Measurements from ENCODE around the gene SLC4A4. TPM values are rescaled to one million over a fixed set of nuclear protein-coding genes. Genes with fewer than 3 reads are reported as not detected.

SLC4A4 gene
- polyA plus RNA-seq, 1 of the 3 experiments (the other 2 are of a cell fraction): not detected

DNA sequence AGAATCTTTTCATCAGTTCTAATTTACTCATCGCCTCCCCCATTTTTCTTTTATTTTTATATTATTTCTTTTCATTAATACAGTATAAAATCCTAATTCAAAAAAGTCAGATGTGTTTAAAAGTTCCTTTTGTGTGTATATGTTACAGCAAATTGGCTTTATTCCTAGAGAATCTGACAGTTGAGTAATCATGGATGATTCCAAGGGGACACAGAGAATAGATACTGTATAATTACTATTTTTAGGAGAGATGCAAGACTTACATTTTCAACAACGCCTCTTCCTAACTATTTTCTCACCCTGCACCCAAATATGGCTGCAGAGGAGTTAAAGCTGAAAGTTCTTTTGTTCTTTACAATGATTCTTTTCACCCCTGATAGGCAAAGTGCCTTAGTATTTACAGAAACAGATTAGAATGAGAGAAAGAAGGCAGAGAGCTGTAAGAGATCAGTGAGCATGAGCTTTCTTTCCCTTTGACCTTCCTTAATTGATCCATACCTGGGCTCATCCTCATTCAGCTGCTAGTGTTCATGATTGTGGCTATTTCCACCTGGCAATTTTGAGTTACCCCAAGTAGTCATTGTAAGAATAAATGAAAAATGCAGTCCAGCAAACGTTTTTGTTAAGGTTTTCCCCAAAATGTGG is 210.8 kb downstream of the SLC4A4 start:
- Histone ChIP-seq H3K4me2 (no peak overlapping the region), H3K9ac (no peak overlapping the region), H3K4me1 (ENCODE audit: control insufficient read depth in 1 of 2, insufficient read depth in 2 of 2, low read depth in 1 of 2, low read length in 1 of 2) (no peaks in the 10 kb centered on the region), H3K79me2 (ENCODE audit: insufficient read depth) (no peaks in the 10 kb centered on the region), H4K20me1 (ENCODE audit: insufficient read depth) (no peaks in the 10 kb centered on the region), H3F3A (replicated peaks; ENCODE audit: insufficient read depth) (no peaks in the 10 kb centered on the region), H3K9me2 (no peaks in the 10 kb centered on the region), H3K27ac (ENCODE audit: low read depth in 2 of 2, low read length in 1 of 2) (no peak overlapping the region), H2AFZ (ENCODE audit: low read depth) (no peak overlapping the region), H3K9me3 (no peaks in the 10 kb centered on the region), H3K4me3 (ENCODE audit: low read depth in 2 of 2, low read length in 1 of 2) (no peak overlapping the region), H3K27me3 (ENCODE audit: insufficient read depth) (no peaks in the 10 kb centered on the region), H3K36me3 (replicated peaks in 1 of 2; ENCODE audit: control insufficient read depth in 1 of 2, insufficient read depth in 2 of 2, low read length in 1 of 2) (no peaks in the 10 kb centered on the region)
- CTCF ChIA-PET: interaction anchor here (1.5 kb wide), 1 partner anchor 898 kb away, joined by 4 read pairs; no protein-coding TSS in a partner anchor
- POLR2A ChIA-PET: no interaction called here
- 3% methylated on average over 3 of the region's 3 CpGs for WGBS (ENCODE audit: low lambda C conversion rate)
- TF ChIP-seq RCOR1 (IDR thresholded peaks at IDR 0.05; ENCODE audit: low read length) (no peak), RXRA (IDR thresholded peaks at IDR 0.05; ENCODE audit: borderline replicate concordance, low read depth) (no peak), FOXJ3 (CRISPR knock-in tag; IDR thresholded peaks at IDR 0.05) (no peak), TEAD4 (IDR thresholded peaks at IDR 0.05; ENCODE audit: borderline replicate concordance, insufficient read depth) (no peak), SMC3 (IDR thresholded peaks at IDR 0.05; ENCODE audit: low read depth, low read length) (no peak), MXI1 (IDR thresholded peaks at IDR 0.05; ENCODE audit: low read depth, low read length) (no peak), RAD21 (IDR thresholded peaks at IDR 0.05; ENCODE audit: low read length) (no peak), GABPA (IDR thresholded peaks at IDR 0.05; ENCODE audit: low read depth) (no peak), GATA2 (CRISPR knock-in tag; IDR thresholded peaks at IDR 0.05) (no peak), NFIC (IDR thresholded peaks at IDR 0.05; ENCODE audit: borderline replicate concordance) (no peak), FOSL2 (IDR thresholded peaks at IDR 0.05; ENCODE audit: borderline replicate concordance, low read depth) (no peak)
- DNase-seq: no peak

GRCh38 chr4:71550220-71551165 is 211.7 kb downstream of the SLC4A4 start:
- H3K4me2 ChIP-seq: no peak overlapping the region
- H3K9me3 ChIP-seq: no peaks in the 10 kb centered on the region
- DNase-seq: no peak
- H3K9ac ChIP-seq: no peak overlapping the region
- H3K27me3 ChIP-seq (ENCODE audit: insufficient read depth): no peaks in the 10 kb centered on the region
- TF ChIP-seq TAF1 (IDR thresholded peaks at IDR 0.05; ENCODE audit: borderline replicate concordance, low read depth, low read length) (no peak), MEF2A (IDR thresholded peaks at IDR 0.05; ENCODE audit: borderline replicate concordance, low read depth) (no peak)
- TF ChIP-seq, protein P1, sequence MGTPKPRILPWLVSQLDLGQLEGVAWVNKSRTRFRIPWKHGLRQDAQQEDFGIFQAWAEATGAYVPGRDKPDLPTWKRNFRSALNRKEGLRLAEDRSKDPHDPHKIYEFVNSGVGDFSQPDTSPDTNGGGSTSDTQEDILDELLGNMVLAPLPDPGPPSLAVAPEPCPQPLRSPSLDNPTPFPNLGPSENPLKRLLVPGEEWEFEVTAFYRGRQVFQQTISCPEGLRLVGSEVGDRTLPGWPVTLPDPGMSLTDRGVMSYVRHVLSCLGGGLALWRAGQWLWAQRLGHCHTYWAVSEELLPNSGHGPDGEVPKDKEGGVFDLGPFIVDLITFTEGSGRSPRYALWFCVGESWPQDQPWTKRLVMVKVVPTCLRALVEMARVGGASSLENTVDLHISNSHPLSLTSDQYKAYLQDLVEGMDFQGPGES (IDR thresholded peaks at IDR 0.05; ENCODE audit: low read depth, low read length): no peak
- TF ChIP-seq, protein P2, sequence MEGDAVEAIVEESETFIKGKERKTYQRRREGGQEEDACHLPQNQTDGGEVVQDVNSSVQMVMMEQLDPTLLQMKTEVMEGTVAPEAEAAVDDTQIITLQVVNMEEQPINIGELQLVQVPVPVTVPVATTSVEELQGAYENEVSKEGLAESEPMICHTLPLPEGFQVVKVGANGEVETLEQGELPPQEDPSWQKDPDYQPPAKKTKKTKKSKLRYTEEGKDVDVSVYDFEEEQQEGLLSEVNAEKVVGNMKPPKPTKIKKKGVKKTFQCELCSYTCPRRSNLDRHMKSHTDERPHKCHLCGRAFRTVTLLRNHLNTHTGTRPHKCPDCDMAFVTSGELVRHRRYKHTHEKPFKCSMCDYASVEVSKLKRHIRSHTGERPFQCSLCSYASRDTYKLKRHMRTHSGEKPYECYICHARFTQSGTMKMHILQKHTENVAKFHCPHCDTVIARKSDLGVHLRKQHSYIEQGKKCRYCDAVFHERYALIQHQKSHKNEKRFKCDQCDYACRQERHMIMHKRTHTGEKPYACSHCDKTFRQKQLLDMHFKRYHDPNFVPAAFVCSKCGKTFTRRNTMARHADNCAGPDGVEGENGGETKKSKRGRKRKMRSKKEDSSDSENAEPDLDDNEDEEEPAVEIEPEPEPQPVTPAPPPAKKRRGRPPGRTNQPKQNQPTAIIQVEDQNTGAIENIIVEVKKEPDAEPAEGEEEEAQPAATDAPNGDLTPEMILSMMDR (IDR thresholded peaks at IDR 0.05): no peak
- no peaks in the 10 kb centered on the region for H3K79me2 ChIP-seq (ENCODE audit: insufficient read depth)
- H2AFZ ChIP-seq (ENCODE audit: low read depth): no peak overlapping the region
- POLR2A ChIA-PET: no interaction called here
- H3K9me2 ChIP-seq: no peaks in the 10 kb centered on the region
- no peak overlapping the region for H3K4me3 ChIP-seq (ENCODE audit: low read depth in 2 of 2, low read length in 1 of 2)
- H3F3A ChIP-seq (replicated peaks; ENCODE audit: insufficient read depth): no peaks in the 10 kb centered on the region
- WGBS (ENCODE audit: low lambda C conversion rate): under 1% methylated on average over 7 of the region's 7 CpGs
- H3K4me1 ChIP-seq (ENCODE audit: control insufficient read depth in 1 of 2, insufficient read depth in 2 of 2, low read depth in 1 of 2, low read length in 1 of 2): no peaks in the 10 kb centered on the region
- H3K27ac ChIP-seq (ENCODE audit: low read depth in 2 of 2, low read length in 1 of 2): no peak overlapping the region
- H4K20me1 ChIP-seq (ENCODE audit: insufficient read depth): no peaks in the 10 kb centered on the region
- CTCF ChIA-PET: interaction anchor here (0.6 to 1.5 kb wide), 2 partner anchors 457 to 899 kb away, joined by 3 to 4 read pairs; no protein-coding TSS in a partner anchor
- no peaks in the 10 kb centered on the region for H3K36me3 ChIP-seq (replicated peaks in 1 of 2; ENCODE audit: control insufficient read depth in 1 of 2, insufficient read depth in 2 of 2, low read length in 1 of 2)
